ENCODE measurements around the gene TMEM176A. TPM values are rescaled to one million over a fixed set of nuclear protein-coding genes. Genes with fewer than 3 reads are reported as not detected.

The TMEM176A gene
- total RNA-seq (2014; rRNA removed; shearing (Covaris generic)) = not detected in 2 replicates
- not detected in 2 replicates for polyA plus RNA-seq (2016; fragmentation: Nextera tagmentation; extraction: Ambion mirVana)

- Histone ChIP-seq H4K20me1 (ENCODE audit: insufficient read depth) (no peaks in the 10 kb centered on the region), H3K79me2 (ENCODE audit: insufficient read depth) (no peaks in the 10 kb centered on the region), H3K27me3 (replicated peaks; ENCODE audit: insufficient read depth) (peaks cover 14% of the 10 kb centered on the region; the same call in 1 of the 2 replicates), H3K36me3 (ENCODE audit: low read depth) (no peaks in the 10 kb centered on the region), H3K9ac (no peak within 1 kb of the TSS), H3K4me3 (no peak within 1 kb of the TSS), H3K9me3 (ENCODE audit: low read depth) (no peaks in the 10 kb centered on the region), H3K4me2 (ENCODE audit: unreplicated experiment) (no peak within 1 kb of the TSS), H3K4me1 (ENCODE audit: insufficient read depth) (no peaks in the 10 kb centered on the region), H3F3A (ENCODE audit: insufficient read depth) (no peaks in the 10 kb centered on the region), H3K9me2 (ENCODE audit: insufficient read depth) (no peaks in the 10 kb centered on the region), H3K27ac (no peak within 1 kb of the TSS), H2AFZ (no peak within 1 kb of the TSS)
- TF ChIP-seq EZH2phosphoT487 (IDR thresholded peaks at IDR 0.05; ENCODE audit: insufficient read depth, low read depth) (no peak), EZH2 (IDR thresholded peaks at IDR 0.05; ENCODE audit: insufficient read depth, poor library complexity, severe bottlenecking) (no peak)
- 4 to 5% methylated on average over 39 to 53 of the region's 54 CpGs for WGBS, 2 experiments (ENCODE audit: low coverage in 1 of 2, low lambda C conversion rate in 2 of 2, missing lambda C conversion rate in 2 of 2)
- in situ Hi-C loops (cut with MboI) = no loop called here
- DNase-seq = no peak
These were observed at the start of gene TMEM176A for GRCh38 chr7:150800581-150801241. Gene TMEM176A, plus strand, starts transcription at chr7:150800769. Its CDS starts 782 bp downstream, at chr7:150801551.

GRCh38 chr7:150751702-150752101 lies 48.9 kb upstream of the TMEM176A start:
- no peak for TF ChIP-seq EZH2 (IDR thresholded peaks at IDR 0.05; ENCODE audit: insufficient read depth, poor library complexity, severe bottlenecking)
- TF ChIP-seq EZH2phosphoT487 (IDR thresholded peaks at IDR 0.05; ENCODE audit: insufficient read depth, low read depth) = no peak
- DNase-seq = no peak
- 0 to 7% methylated on average over 2 of the region's 2 CpGs for WGBS, 2 experiments (ENCODE audit: low coverage in 1 of 2, low lambda C conversion rate in 2 of 2, missing lambda C conversion rate in 2 of 2)
- H3K4me3 ChIP-seq = no peak overlapping the region
- H3K9ac ChIP-seq = no peak overlapping the region
- in situ Hi-C loops (cut with MboI) = no loop called here
- no peak overlapping the region for H3K27ac ChIP-seq
- no peaks in the 10 kb centered on the region for H4K20me1 ChIP-seq (ENCODE audit: insufficient read depth)
- H3K79me2 ChIP-seq (ENCODE audit: insufficient read depth) = no peaks in the 10 kb centered on the region
- H3K4me1 ChIP-seq (ENCODE audit: insufficient read depth) = no peaks in the 10 kb centered on the region
- no peak overlapping the region for H2AFZ ChIP-seq
- no peaks in the 10 kb centered on the region for H3K9me2 ChIP-seq (ENCODE audit: insufficient read depth)
- no peaks in the 10 kb centered on the region for H3K36me3 ChIP-seq (ENCODE audit: low read depth)
- no peaks in the 10 kb centered on the region for H3K9me3 ChIP-seq (ENCODE audit: low read depth)
- no peaks in the 10 kb centered on the region for H3F3A ChIP-seq (ENCODE audit: insufficient read depth)
- no peaks in the 10 kb centered on the region for H3K27me3 ChIP-seq (replicated peaks; ENCODE audit: insufficient read depth)
- no peak overlapping the region for H3K4me2 ChIP-seq (ENCODE audit: unreplicated experiment)

GRCh38 chr7:150753239-150753638 lies 47.3 kb upstream of the TMEM176A start:
- H2AFZ ChIP-seq = no peak overlapping the region
- H3K4me1 ChIP-seq (ENCODE audit: insufficient read depth) = no peaks in the 10 kb centered on the region
- no peak overlapping the region for H3K4me2 ChIP-seq (ENCODE audit: unreplicated experiment)
- no peak for DNase-seq
- no peaks in the 10 kb centered on the region for H3K27me3 ChIP-seq (replicated peaks; ENCODE audit: insufficient read depth)
- no peaks in the 10 kb centered on the region for H3K9me2 ChIP-seq (ENCODE audit: insufficient read depth)
- TF ChIP-seq EZH2 (IDR thresholded peaks at IDR 0.05; ENCODE audit: insufficient read depth, poor library complexity, severe bottlenecking) (no peak), EZH2phosphoT487 (IDR thresholded peaks at IDR 0.05; ENCODE audit: insufficient read depth, low read depth) (no peak)
- no peaks in the 10 kb centered on the region for H3K36me3 ChIP-seq (ENCODE audit: low read depth)
- no peak overlapping the region for H3K9ac ChIP-seq
- no peaks in the 10 kb centered on the region for H3F3A ChIP-seq (ENCODE audit: insufficient read depth)
- H4K20me1 ChIP-seq (ENCODE audit: insufficient read depth) = no peaks in the 10 kb centered on the region
- H3K9me3 ChIP-seq (ENCODE audit: low read depth) = no peaks in the 10 kb centered on the region
- H3K79me2 ChIP-seq (ENCODE audit: insufficient read depth) = no peaks in the 10 kb centered on the region
- in situ Hi-C loops (cut with MboI) = no loop called here
- H3K4me3 ChIP-seq = no peak overlapping the region
- whole genome bisulfite sequencing, 2 experiments (ENCODE audit: low coverage in 1 of 2, low lambda C conversion rate in 2 of 2, missing lambda C conversion rate in 2 of 2) = 30% methylated on average over 6 of the region's 6 CpGs
- H3K27ac ChIP-seq = no peak overlapping the region

GRCh38 chr7:150753826-150754603 lies 46.6 kb upstream of the TMEM176A start:
- Histone ChIP-seq H3K27me3 (replicated peaks; ENCODE audit: insufficient read depth) (no peaks in the 10 kb centered on the region), H3K9me3 (ENCODE audit: low read depth) (no peaks in the 10 kb centered on the region), H4K20me1 (ENCODE audit: insufficient read depth) (no peaks in the 10 kb centered on the region), H3K4me2 (ENCODE audit: unreplicated experiment) (no peak overlapping the region), H3F3A (ENCODE audit: insufficient read depth) (no peaks in the 10 kb centered on the region), H3K27ac (no peak overlapping the region), H3K9me2 (ENCODE audit: insufficient read depth) (no peaks in the 10 kb centered on the region), H3K79me2 (ENCODE audit: insufficient read depth) (no peaks in the 10 kb centered on the region), H3K36me3 (ENCODE audit: low read depth) (no peaks in the 10 kb centered on the region), H2AFZ (no peak overlapping the region), H3K4me1 (ENCODE audit: insufficient read depth) (no peaks in the 10 kb centered on the region), H3K4me3 (no peak overlapping the region), H3K9ac (no peak overlapping the region)
- DNase-seq = peak; percentile 33
- WGBS, 2 experiments (ENCODE audit: low coverage in 1 of 2, low lambda C conversion rate in 2 of 2, missing lambda C conversion rate in 2 of 2) = 4 to 8% methylated on average over 3 of the region's 3 CpGs
- no peak for TF ChIP-seq EZH2 (IDR thresholded peaks at IDR 0.05; ENCODE audit: insufficient read depth, poor library complexity, severe bottlenecking)
- no peak for TF ChIP-seq EZH2phosphoT487 (IDR thresholded peaks at IDR 0.05; ENCODE audit: insufficient read depth, low read depth)
- in situ Hi-C loops (cut with MboI) = no loop called here
